HepG2 (cell line): ENCODE results near the gene CEBPB. TPM values are rescaled to one million over a fixed set of nuclear protein-coding genes. Genes with fewer than 3 reads are reported as not detected.

ENCODE experiments used
- ETS1 ChIP-seq: sonication (generic); formaldehyde crosslinking; IDR thresholded peaks from 2 replicates; pipeline ENCODE4 v1.4.0; 2020; ENCODE audit warnings: missing genetic modification reagents
- FOXP1 ChIP-seq, 2 experiments: fragments of 450-650 bp in 1 of 2; IDR thresholded peaks; 2 replicates each; pipeline ENCODE4 v1.6.1; 2017 to 2018; ENCODE audit warnings: antibody characterized with exemption in 1 of 2
- GABPA ChIP-seq, 2 experiments: IDR thresholded peaks; 2 replicates each; pipeline ENCODE4 v1.6.1; 2011 to 2016; ENCODE audit warnings: low read depth in 2 of 2, low read length in 1 of 2, missing biosample characterization in 1 of 2, missing genetic modification characterization in 1 of 2
- HNRNPLL ChIP-seq: fragments of 200-400 bp; formaldehyde crosslinking; IDR thresholded peaks from 2 replicates; pipeline ENCODE4 v1.6.1; 2017; ENCODE audit warnings: mild to moderate bottlenecking, low read depth, low read length; ENCODE audit not compliant: poor library complexity, severe bottlenecking
- KLF6 ChIP-seq: IDR thresholded peaks from 2 replicates; pipeline ENCODE4 v1.8.0; 2016; ENCODE audit warnings: missing biosample characterization, missing genetic modification reagents
- MIER2 ChIP-seq: IDR thresholded peaks from 2 replicates; pipeline ENCODE4 v1.6.1; 2016; ENCODE audit warnings: missing biosample characterization, missing genetic modification reagents
- MYC ChIP-seq: sonication (generic); formaldehyde crosslinking; IDR thresholded peaks from 2 replicates; pipeline ENCODE4 v1.9.0; 2021; ENCODE audit warnings: missing genetic modification reagents, borderline replicate concordance
- NFIC ChIP-seq: IDR thresholded peaks from 2 replicates; pipeline ENCODE4 v1.6.1; 2012; ENCODE audit warnings: mild to moderate bottlenecking, low read length, inconsistent platforms
- NR2C2 ChIP-seq: sonication (generic); formaldehyde crosslinking; IDR thresholded peaks from 2 replicates; pipeline ENCODE4 v1.4.0; 2020; ENCODE audit warnings: missing genetic modification reagents, mild to moderate bottlenecking, moderate library complexity, borderline replicate concordance
- RAD21 ChIP-seq: fragments of 450-650 bp; formaldehyde crosslinking; IDR thresholded peaks from 2 replicates; pipeline ENCODE4 v1.5.0; 2020; ENCODE audit warnings: mild to moderate bottlenecking
- REXO4 ChIP-seq: sonication (generic); formaldehyde crosslinking; IDR thresholded peaks from 2 replicates; pipeline ENCODE4 v1.8.0; 2022; ENCODE audit warnings: missing genetic modification reagents, mild to moderate bottlenecking, borderline replicate concordance
- SOX13 ChIP-seq, 3 experiments: fragments of 450-650 bp in 1 of 3; sonication (generic) in 1 of 3; formaldehyde crosslinking in 1 of 3; IDR thresholded peaks in 2 of 3; conservative IDR thresholded peaks in 1 of 3; 2 replicates each; pipeline versions ENCODE4 v1.5.0 to v1.6.1; 2016 to 2020; ENCODE audit warnings: antibody characterized with exemption in 1 of 3, mild to moderate bottlenecking in 1 of 3, missing compliant biosample characterization in 1 of 3, missing genetic modification reagents in 1 of 3, moderate library complexity in 1 of 3
- TRIM24 ChIP-seq: sonication (generic); formaldehyde crosslinking; IDR thresholded peaks from 2 replicates; pipeline ENCODE4 v1.8.0; 2022; ENCODE audit warnings: mild to moderate bottlenecking, missing genetic modification reagents
- U2AF2 ChIP-seq: fragments of 200-400 bp; formaldehyde crosslinking; IDR thresholded peaks from 2 replicates; pipeline ENCODE4 v1.6.1; 2017; ENCODE audit warnings: low read depth, mild to moderate bottlenecking, low read length
- WIZ ChIP-seq: sonication (generic); formaldehyde crosslinking; IDR thresholded peaks from 2 replicates; pipeline ENCODE4 v1.5.1; 2020; ENCODE audit warnings: mild to moderate bottlenecking, missing genetic modification reagents
- ZBTB7B ChIP-seq: sonication (generic); formaldehyde crosslinking; IDR thresholded peaks from 2 replicates; pipeline ENCODE4 v1.4.0; 2020; ENCODE audit warnings: missing genetic modification reagents
- ZFP1 ChIP-seq: IDR thresholded peaks from 2 replicates; pipeline ENCODE4 v1.6.1; 2016
- ZFP90 ChIP-seq: sonication (generic); formaldehyde crosslinking; IDR thresholded peaks from 2 replicates; pipeline ENCODE4 v1.8.0; 2022; ENCODE audit warnings: missing genetic modification reagents, mild to moderate bottlenecking, inconsistent platforms, borderline replicate concordance
- ZFY ChIP-seq: sonication (generic); formaldehyde crosslinking; IDR thresholded peaks from 2 replicates; pipeline ENCODE4 v1.4.0; 2020; ENCODE audit warnings: missing genetic modification reagents
- ZNF10 ChIP-seq: sonication (generic); formaldehyde crosslinking; IDR thresholded peaks from 2 replicates; pipeline ENCODE4 v1.4.0; 2020; ENCODE audit warnings: mild to moderate bottlenecking, low read depth, missing genetic modification reagents, borderline replicate concordance
- ZNF3 ChIP-seq: IDR thresholded peaks from 2 replicates; pipeline ENCODE4 v1.7.0; 2017; ENCODE audit warnings: inconsistent platforms
- ZNF333 ChIP-seq: sonication (generic); formaldehyde crosslinking; IDR thresholded peaks from 2 replicates; pipeline ENCODE4 v1.4.0; 2020; ENCODE audit warnings: mild to moderate bottlenecking, missing genetic modification reagents, borderline replicate concordance
- ZNF33A ChIP-seq: sonication (generic); formaldehyde crosslinking; IDR thresholded peaks from 2 replicates; pipeline ENCODE4 v1.5.1; 2020; ENCODE audit warnings: missing genetic modification reagents, mild to moderate bottlenecking, moderate library complexity, borderline replicate concordance
- ZNF451 ChIP-seq: sonication (generic); formaldehyde crosslinking; IDR thresholded peaks from 2 replicates; pipeline ENCODE4 v1.5.0; 2020; ENCODE audit warnings: mild to moderate bottlenecking, missing genetic modification reagents
- ZNF484 ChIP-seq: sonication (generic); formaldehyde crosslinking; IDR thresholded peaks from 2 replicates; pipeline ENCODE4 v1.5.1; 2020; ENCODE audit warnings: mild to moderate bottlenecking, low read depth, missing genetic modification reagents, borderline replicate concordance
- ZNF619 ChIP-seq: sonication (generic); formaldehyde crosslinking; IDR thresholded peaks from 2 replicates; pipeline ENCODE4 v1.4.0; 2020; ENCODE audit warnings: mild to moderate bottlenecking, missing genetic modification reagents
- ZNF772 ChIP-seq: sonication (generic); formaldehyde crosslinking; IDR thresholded peaks from 2 replicates; pipeline ENCODE4 v1.5.0; 2020; ENCODE audit warnings: mild to moderate bottlenecking, missing genetic modification reagents
- ZNF839 ChIP-seq: sonication (generic); formaldehyde crosslinking; IDR thresholded peaks from 2 replicates; pipeline ENCODE4 v1.4.0; 2020; ENCODE audit warnings: missing genetic modification reagents, mild to moderate bottlenecking, borderline replicate concordance
- ZSCAN31 ChIP-seq: sonication (generic); formaldehyde crosslinking; IDR thresholded peaks from 2 replicates; pipeline ENCODE4 v1.5.0; 2020; ENCODE audit warnings: low read depth, mild to moderate bottlenecking, missing genetic modification reagents
- polyA plus RNA-seq, 8 experiments: library from polyadenylated mRNA; depleted of rRNA in 3 of 8; stranded (reverse) in 7 of 8; unstranded in 1 of 8; fragments of >200 nt; fragmentation: Illumina TruSeq in 4 of 8; extraction: Trizol in 4 of 8; gene quantifications; 2 replicates each; pipeline versions ENCODE4 v1.2.1 to v1.2.3, GENCODE V29; 2011 to 2016; ENCODE audit warnings: low read depth in 4 of 8, missing spikeins in 1 of 8, mixed read lengths in 1 of 8; ENCODE audit not compliant: insufficient read depth in 1 of 8
- total RNA-seq, 5 experiments: library from RNA; depleted of rRNA; stranded (reverse); fragments of >200 nt; fragmentation: Illumina TruSeq; extraction: Trizol; gene quantifications; 2 replicates each; pipeline ENCODE4 v1.2.3, GENCODE V29; 2016; ENCODE audit warnings: low read depth in 1 of 5
- TF ChIP-seq, protein P1 (sequence below): sonication (generic); formaldehyde crosslinking; IDR thresholded peaks from 2 replicates; pipeline ENCODE4 v1.4.0; 2020; ENCODE audit warnings: missing genetic modification reagents; ENCODE audit errors: not compliant biosample characterization
- TF ChIP-seq, protein P2 (sequence below): sonication (generic); formaldehyde crosslinking; IDR thresholded peaks from 2 replicates; pipeline ENCODE4 v1.5.0; 2020; ENCODE audit warnings: missing genetic modification reagents

The CEBPB gene
- total and polyA plus RNA-seq, 2 of the 13 experiments (the other 11 are each of a cell fraction or from before 2014, with no cell fraction given) = 18.5 to 28.2 TPM

GRCh38 chr20:50186987-50187402 lies 3.6 kb upstream of the CEBPB start (continued):
- TF ChIP-seq, protein P1, sequence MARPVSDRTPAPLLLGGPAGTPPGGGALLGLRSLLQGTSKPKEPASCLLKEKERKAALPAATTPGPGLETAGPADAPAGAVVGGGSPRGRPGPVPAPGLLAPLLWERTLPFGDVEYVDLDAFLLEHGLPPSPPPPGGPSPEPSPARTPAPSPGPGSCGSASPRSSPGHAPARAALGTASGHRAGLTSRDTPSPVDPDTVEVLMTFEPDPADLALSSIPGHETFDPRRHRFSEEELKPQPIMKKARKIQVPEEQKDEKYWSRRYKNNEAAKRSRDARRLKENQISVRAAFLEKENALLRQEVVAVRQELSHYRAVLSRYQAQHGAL (CRISPR knock-in tag) = no peak
- TF ChIP-seq GABPA (IDR thresholded peaks at IDR 0.05; ENCODE audit: low read depth, low read length) = no peak
- no peak for TF ChIP-seq GABPA (CRISPR knock-in tag; IDR thresholded peaks at IDR 0.05; ENCODE audit: low read depth)
- TF ChIP-seq ZNF33A = no peak
- no peak for TF ChIP-seq HNRNPLL
- no peak for TF ChIP-seq FOXP1 (IDR thresholded peaks at IDR 0.05)
- TF ChIP-seq FOXP1 (CRISPR knock-in tag; IDR thresholded peaks at IDR 0.05) = no peak
- TF ChIP-seq ZNF10 (CRISPR knock-in tag) = no peak
- TF ChIP-seq ZNF3 (CRISPR knock-in tag) = 0 out of 2 replicates have a peak, but pooled peaks have one; percentile 26
- TF ChIP-seq ZBTB7B = 0 out of 2 replicates have a peak, but pooled peaks have one; percentile 9
- no peak for TF ChIP-seq ZNF772
- no peak for TF ChIP-seq ZFP90
- no peak for TF ChIP-seq KLF6 (CRISPR knock-in tag)
- no peak for TF ChIP-seq WIZ
- TF ChIP-seq MIER2 (CRISPR knock-in tag) = no peak
- TF ChIP-seq NR2C2 (CRISPR knock-in tag) = peak; percentile 47; the same call in 1 of the 2 replicates
- no peak for TF ChIP-seq MYC (CRISPR knock-in tag)
- no peak for TF ChIP-seq ZNF619
- no peak for TF ChIP-seq ZNF333
- no peak for TF ChIP-seq NFIC
- TF ChIP-seq TRIM24 (CRISPR knock-in tag) = no peak
- TF ChIP-seq ZNF451 (CRISPR knock-in tag) = no peak
- no peak for TF ChIP-seq ZSCAN31 (CRISPR knock-in tag)
- TF ChIP-seq RAD21 = no peak
- TF ChIP-seq, protein P2, sequence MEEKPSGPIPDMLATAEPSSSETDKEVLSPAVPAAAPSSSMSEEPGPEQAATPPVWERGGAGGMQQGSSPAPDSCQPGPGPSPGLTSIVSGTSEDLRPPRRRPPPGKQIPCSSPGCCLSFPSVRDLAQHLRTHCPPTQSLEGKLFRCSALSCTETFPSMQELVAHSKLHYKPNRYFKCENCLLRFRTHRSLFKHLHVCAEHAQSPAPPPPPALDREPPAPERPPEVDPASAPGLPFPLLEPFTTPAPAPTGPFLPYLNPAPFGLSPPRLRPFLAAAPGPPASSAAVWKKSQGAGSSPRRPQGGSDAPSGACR (CRISPR knock-in tag) = no peak
- no peak for TF ChIP-seq ZFP1 (CRISPR knock-in tag)
- TF ChIP-seq SOX13 (IDR thresholded peaks at IDR 0.05) = no peak
- TF ChIP-seq SOX13 (CRISPR knock-in tag; conservative IDR thresholded peaks at IDR 0.05 in 1 of 2, IDR thresholded peaks at IDR 0.05 in 1 of 2) = no peak
- TF ChIP-seq REXO4 = no peak; the same call in 1 of the 2 replicates
- TF ChIP-seq ZFY = no peak
- TF ChIP-seq ZNF484 (CRISPR knock-in tag) = no peak
- TF ChIP-seq ZNF839 (CRISPR knock-in tag) = no peak
- TF ChIP-seq U2AF2 = no peak
- TF ChIP-seq ETS1 (CRISPR knock-in tag) = no peak
